Tibial nerve (tissue), 4 donors: ENCODE data around the gene EIF3L.

Experiments
- CTCF ChIP-seq, 5 experiments: fragments of 200-600 bp in 3 of 5; fragments of 450-650 bp in 2 of 5; sonication (generic) in 3 of 5; IDR thresholded peaks; one replicate each; pipeline ENCODE4 v1.5.1; 2016 to 2019; ENCODE audit warnings: antibody characterized with exemption in 5 of 5, mild to moderate bottlenecking in 3 of 5, moderate library complexity in 2 of 5
- EP300 ChIP-seq, 2 donors: sonication (generic); formaldehyde crosslinking; IDR thresholded peaks; one replicate each; pipeline ENCODE4 v1.6.1; 2017; ENCODE audit warnings: antibody characterized with exemption in 2 of 2, mild to moderate bottlenecking in 1 of 2
- POLR2A ChIP-seq, 2 donors: fragments of 450-650 bp; IDR thresholded peaks; one replicate each; pipeline ENCODE4 v1.6.1; 2017; ENCODE audit warnings: antibody characterized with exemption in 2 of 2, mild to moderate bottlenecking in 2 of 2, moderate library complexity in 2 of 2

- no peak for TF ChIP-seq POLR2A (IDR thresholded peaks at IDR 0.05)
- TF ChIP-seq CTCF (IDR thresholded peaks at IDR 0.05): no peak
- TF ChIP-seq EP300 (IDR thresholded peaks at IDR 0.05): no peak
Measured at GRCh38 chr22:37822079-37822833, 27.0 kb upstream of the EIF3L start.
